ENCODE results near the gene FGR.
"Not testable (repeated sequence)": the region's sequence is repeated elsewhere in the genome, so short reads cannot be mapped to it uniquely, and the experiment has no call there.

FGR gene

DNA sequence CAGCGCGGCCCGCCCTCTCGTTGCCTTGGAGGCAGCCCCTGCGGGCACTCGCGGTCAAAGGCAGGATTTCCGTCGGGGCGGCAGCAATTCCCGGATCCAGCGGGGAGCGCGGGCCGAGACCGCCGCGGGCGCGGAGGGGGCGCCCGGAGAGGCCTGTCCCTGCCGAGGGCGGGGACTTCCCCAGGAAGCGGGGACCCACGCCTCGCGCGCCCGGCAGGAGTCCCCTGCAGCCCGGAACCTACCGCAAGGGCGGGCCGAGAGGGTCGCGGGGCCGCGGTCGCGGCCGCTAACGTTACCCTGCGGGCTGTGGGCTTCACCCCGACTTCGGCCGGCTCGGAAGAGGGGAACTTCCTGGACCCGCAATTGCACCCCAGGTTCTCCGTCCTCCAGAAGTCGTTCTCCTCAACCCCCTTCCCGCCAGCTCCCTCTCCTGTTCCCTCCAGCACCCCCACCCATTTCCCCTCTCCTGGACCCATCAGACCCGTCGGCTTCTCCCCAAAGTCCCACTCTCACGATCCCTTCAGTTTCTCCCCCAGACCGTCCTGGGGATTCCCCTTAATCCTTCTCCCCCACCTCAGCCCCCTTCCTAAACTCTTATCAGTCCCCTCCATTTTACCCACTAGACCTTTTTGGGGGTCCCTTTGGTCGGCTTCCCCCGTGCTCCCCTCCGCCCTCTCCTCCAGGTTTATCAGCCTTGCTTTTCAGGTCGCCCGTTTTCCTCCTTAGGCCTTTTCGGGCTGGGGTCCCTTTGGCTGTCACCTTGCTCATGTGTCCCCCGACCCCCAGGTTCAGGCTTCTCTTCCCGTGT is 604 bp downstream of the FGR start:
- no peak for DNase-seq

DNA sequence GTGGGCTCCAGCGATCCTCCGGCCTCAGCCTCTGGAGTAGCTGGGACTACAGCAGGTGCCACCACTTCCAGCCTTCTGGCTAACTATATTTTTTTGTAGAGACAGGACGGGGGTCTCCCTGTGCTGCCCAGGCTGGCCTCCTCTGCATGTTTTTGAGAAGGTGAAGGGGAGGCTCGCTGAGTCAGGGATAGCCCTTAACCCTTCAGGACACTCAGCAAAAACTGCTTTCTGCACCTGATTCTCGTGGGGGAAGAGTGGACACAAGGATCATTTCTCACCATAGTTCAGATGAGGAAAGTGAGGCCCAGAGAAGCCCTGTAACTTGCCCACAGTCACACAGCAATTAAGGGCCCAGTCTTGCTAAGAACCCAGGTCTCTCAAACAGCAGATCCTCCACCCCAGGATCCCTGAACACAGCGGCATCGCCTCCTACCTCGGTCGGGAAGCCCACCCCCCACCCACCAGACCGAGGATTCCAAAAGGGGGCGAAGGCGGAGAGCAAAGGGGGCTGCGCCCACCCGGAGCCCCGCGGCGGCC is 1.3 kb downstream of the FGR start:
- DNase-seq, result no peak

DNA sequence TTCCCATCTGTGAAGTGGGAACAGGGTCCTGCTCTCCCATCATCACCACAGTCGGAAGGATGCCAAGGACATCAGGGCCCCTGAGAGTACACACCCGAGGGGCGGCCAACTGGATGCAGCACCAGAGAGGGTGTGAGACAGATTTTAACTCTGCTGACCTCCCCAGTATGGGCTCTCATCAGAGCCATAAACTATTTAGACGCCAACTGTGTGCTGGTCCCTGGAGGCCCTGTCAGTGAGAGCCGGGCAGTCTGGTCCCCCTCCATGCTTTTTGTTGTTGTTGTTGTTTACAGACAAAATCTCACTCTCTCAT is 1.7 kb downstream of the FGR start:
- no peak for DNase-seq

DNA sequence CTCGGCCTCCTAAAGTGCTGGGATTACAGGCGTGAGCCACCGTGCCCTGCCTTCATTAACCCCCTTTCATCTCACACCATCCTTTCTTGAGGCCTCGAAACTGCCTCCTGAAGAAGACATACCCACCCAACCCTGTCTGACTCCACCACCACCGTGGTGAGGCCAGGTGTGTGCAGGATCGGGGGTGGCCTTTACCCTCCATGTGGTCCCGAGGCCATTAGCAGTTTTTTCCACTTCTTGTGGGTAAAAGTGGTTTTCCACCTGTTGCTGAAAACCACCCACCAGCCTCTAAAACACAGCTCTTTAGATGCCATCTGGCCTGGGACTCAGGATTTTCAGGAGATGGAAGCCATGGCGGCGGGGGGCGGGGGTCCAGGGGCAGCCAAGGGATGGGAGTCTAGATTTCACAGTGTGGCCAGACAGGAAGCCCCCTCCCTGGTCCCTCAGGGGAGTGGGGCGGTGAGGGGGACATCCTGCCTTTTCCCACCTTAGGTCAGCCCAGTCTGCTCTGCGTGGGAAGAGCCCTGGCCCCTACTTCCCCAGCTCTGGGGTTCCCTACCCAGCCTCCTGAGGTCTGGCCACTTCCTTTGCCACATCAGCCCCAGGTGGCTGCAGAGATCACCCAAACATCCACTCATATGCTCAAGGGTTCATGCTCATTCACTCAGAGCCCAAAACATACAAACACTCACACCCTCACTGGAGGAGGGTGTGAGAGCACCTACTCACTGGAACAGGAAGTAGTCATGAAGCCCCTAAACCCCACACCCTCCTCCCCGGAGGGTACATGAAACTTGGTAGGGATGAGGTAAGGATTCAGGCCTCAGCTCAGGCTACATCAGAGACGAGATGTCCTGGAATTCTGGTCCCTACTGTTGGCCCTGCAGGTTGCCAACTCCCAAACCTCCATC is 2.3 kb downstream of the FGR start:
- DNase-seq, result no peak

GRCh38 chr1:27630859-27631491 is 4.0 kb downstream of the FGR start:
- no peak for DNase-seq

GRCh38 chr1:27628712-27629111 is 6.3 kb downstream of the FGR start:
- DNase-seq, result no peak

- DNase-seq, result not testable (repeated sequence)
Observed at GRCh38 chr1:27627733-27628132, 7.3 kb downstream of the FGR start.

GRCh38 chr1:27627061-27627460 is 7.9 kb downstream of the FGR start:
- no peak for DNase-seq

GRCh38 chr1:27626031-27626935 is 8.7 kb downstream of the FGR start:
- no peak for DNase-seq

GRCh38 chr1:27624467-27625178 is 10.4 kb downstream of the FGR start:
- DNase-seq, result no peak

GRCh38 chr1:27623327-27624212 is 11.4 kb downstream of the FGR start:
- no peak for DNase-seq

- DNase-seq, result no peak
Observed at GRCh38 chr1:27622828-27623227, 12.2 kb downstream of the FGR start.

- no peak for DNase-seq
Observed at GRCh38 chr1:27621051-27621920, 13.7 kb downstream of the FGR start.

DNA sequence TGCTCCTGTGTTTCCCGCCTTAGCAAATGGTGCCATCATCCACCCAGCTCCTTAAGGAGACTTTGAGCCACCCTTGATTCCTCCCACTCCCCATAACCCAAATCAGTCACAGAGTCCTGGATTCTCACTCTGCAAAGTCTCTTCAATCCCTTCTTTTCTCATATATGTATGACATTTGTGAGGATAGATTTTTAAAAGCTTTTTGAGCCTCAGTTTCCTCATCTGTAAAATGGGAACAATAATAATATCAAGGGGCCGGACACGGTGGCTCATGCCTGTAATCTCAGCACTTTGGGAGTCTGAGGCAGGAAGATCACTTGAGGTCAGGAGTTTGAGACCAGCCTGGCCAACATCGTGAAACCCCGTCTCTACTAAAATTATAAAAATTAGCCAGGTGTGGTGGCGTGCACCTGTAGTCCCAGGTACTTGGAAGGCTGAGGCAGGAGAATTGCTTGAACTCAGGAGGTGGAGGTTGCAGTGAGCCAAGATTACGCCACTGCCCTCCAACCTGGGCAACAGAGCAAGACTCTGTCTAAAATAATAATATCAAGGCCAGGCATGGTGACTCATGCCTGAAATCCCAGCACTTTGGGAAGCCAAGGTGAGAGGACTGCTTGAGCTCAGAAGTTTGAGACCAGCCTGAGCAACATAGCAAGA is 15.1 kb downstream of the FGR start:
- DNase-seq, result not testable (repeated sequence)

DNA sequence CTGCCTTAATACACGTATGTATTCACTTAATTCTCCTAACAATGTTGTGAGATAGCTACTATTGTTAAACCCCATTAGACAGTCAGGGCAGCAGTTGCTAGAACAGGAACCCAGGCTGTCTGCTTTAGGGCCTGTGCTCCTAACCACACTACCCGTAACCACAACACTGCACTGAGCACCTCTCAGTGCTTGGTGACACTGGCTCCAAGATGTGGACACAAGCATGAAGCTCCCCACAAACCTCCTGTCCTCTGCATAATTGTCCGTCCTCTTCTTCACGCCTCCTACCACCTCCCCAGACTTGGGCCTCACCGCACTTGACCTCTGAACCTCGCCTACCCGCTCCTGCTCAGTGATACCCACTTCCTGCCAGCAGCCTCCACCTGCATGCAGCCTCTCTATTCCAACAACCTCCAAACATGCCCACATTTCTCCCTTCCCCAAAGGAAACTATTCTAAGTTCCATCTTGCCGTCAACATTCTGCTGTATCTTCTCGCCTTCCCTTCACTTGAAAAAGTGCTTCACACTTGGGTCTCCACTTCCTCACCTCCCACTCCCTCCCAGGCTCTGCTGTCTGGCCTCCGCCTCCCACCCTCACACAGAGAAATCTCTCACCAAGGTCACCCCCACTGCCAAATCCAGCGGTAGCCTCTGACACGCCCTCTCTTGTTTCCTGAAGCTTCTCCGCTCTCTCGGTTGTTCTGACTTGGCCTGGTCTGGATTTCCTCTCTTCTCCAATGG is 16.5 kb downstream of the FGR start:
- no peak for DNase-seq

GRCh38 chr1:27617420-27617819 is 17.6 kb downstream of the FGR start:
- DNase-seq, result no peak

GRCh38 chr1:27616441-27616840 is 18.5 kb downstream of the FGR start:
- DNase-seq, result no peak
